Uterus (tissue), 4 donors: Measurements from ENCODE around the gene SPSB2. TPM values are rescaled to one million over a fixed set of nuclear protein-coding genes. Genes with fewer than 3 reads are reported as not detected.

Experiments used
- DNase-seq, 2 donors: peaks; one replicate each; pipeline ENCODE4 v3.0.0-alpha.2; 2019 to 2020
- H3K27ac ChIP-seq, 2 donors: fragments of 200-600 bp; sonication (generic); 1 replicate in 1 of 2; 2 replicates in 1 of 2; pipeline ENCODE4 v1.5.1; 2016 to 2018
- H3K27me3 ChIP-seq, 2 donors: fragments of 200-600 bp; sonication (generic); one replicate each; pipeline ENCODE4 v1.5.1; 2018 to 2019; ENCODE audit warnings: control low read depth in 1 of 2
- H3K36me3 ChIP-seq, 2 donors: fragments of 200-600 bp; sonication (generic); one replicate each; pipeline ENCODE4 v1.5.1; 2019; ENCODE audit warnings: control low read depth in 1 of 2
- H3K4me1 ChIP-seq, 2 donors: fragments of 200-600 bp; sonication (generic); one replicate each; pipeline ENCODE4 v1.5.1; 2018 to 2019; ENCODE audit warnings: control low read depth in 1 of 2
- H3K4me3 ChIP-seq, 2 donors: fragments of 200-600 bp; sonication (generic); 1 replicate in 1 of 2; 2 replicates in 1 of 2; pipeline ENCODE4 v1.5.1; 2018 to 2019; ENCODE audit warnings: mild to moderate bottlenecking in 1 of 2
- H3K9me3 ChIP-seq, 2 donors: fragments of 200-600 bp; sonication (generic); one replicate each; pipeline ENCODE4 v1.5.1; 2019; ENCODE audit warnings: control low read depth in 1 of 2
- POLR2A ChIP-seq, 2 donors: fragments of 450-650 bp; IDR thresholded peaks; one replicate each; pipeline ENCODE4 v1.6.1; 2016; ENCODE audit warnings: antibody characterized with exemption in 2 of 2, mild to moderate bottlenecking in 1 of 2, moderate library complexity in 1 of 2
- intact Hi-C: fragments of 100-400 bp; cut with DNase I; formaldehyde crosslinking; loops from one replicate; pipeline ENCODE4 v1.15.1; 2023; ENCODE audit warnings: low total_unique reads
- total RNA-seq, 4 donors: library from RNA; depleted of rRNA in 3 of 4; stranded (reverse); fragments of >200 nt in 3 of 4; gene quantifications; one replicate each; pipeline versions ENCODE4 v1.1.0 to v1.2.4, GENCODE V29; 2014 to 2023
- TF ChIP-seq, protein P1 (sequence below), 4 experiments: fragments of 200-600 bp in 2 of 4; fragments of 450-650 bp in 2 of 4; sonication (generic) in 2 of 4; IDR thresholded peaks; one replicate each; pipeline ENCODE4 v1.5.1; 2016 to 2019; ENCODE audit warnings: antibody characterized with exemption in 4 of 4, mild to moderate bottlenecking in 2 of 4, moderate library complexity in 1 of 4
- donor health status: DM: yes; HTN: yes; CAD: no.

SPSB2 gene
- total RNA-seq, 4 donors from 2014 or later = 2.8 to 11.3 (median 5.0) TPM

DNA sequence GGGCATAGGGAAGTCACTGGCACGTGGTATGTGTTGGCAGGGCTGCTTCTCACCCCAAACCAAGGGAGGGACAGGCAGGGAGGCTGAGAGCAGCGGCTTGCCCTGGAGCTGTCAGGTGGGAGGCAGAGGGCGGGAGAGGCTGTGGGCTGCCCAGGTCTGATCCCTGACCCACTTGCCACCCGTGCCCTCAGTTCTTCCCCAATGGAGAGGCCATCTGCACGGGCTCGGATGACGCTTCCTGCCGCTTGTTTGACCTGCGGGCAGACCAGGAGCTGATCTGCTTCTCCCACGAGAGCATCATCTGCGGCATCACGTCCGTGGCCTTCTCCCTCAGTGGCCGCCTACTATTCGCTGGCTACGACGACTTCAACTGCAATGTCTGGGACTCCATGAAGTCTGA is 27.7 kb downstream of the SPSB2 start:
- no peaks in the 10 kb centered on the region for H3K9me3 ChIP-seq
- H3K27ac ChIP-seq = no peak overlapping the region
- no peaks in the 10 kb centered on the region for H3K27me3 ChIP-seq
- no peak for DNase-seq
- no peaks in the 10 kb centered on the region for H3K36me3 ChIP-seq
- H3K4me1 ChIP-seq = no peaks in the 10 kb centered on the region
- TF ChIP-seq, protein P1, sequence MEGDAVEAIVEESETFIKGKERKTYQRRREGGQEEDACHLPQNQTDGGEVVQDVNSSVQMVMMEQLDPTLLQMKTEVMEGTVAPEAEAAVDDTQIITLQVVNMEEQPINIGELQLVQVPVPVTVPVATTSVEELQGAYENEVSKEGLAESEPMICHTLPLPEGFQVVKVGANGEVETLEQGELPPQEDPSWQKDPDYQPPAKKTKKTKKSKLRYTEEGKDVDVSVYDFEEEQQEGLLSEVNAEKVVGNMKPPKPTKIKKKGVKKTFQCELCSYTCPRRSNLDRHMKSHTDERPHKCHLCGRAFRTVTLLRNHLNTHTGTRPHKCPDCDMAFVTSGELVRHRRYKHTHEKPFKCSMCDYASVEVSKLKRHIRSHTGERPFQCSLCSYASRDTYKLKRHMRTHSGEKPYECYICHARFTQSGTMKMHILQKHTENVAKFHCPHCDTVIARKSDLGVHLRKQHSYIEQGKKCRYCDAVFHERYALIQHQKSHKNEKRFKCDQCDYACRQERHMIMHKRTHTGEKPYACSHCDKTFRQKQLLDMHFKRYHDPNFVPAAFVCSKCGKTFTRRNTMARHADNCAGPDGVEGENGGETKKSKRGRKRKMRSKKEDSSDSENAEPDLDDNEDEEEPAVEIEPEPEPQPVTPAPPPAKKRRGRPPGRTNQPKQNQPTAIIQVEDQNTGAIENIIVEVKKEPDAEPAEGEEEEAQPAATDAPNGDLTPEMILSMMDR (IDR thresholded peaks at IDR 0.05) = no peak
- TF ChIP-seq POLR2A (IDR thresholded peaks at IDR 0.05) = no peak
- intact Hi-C loops = no loop called here
- no peak overlapping the region for H3K4me3 ChIP-seq

DNA sequence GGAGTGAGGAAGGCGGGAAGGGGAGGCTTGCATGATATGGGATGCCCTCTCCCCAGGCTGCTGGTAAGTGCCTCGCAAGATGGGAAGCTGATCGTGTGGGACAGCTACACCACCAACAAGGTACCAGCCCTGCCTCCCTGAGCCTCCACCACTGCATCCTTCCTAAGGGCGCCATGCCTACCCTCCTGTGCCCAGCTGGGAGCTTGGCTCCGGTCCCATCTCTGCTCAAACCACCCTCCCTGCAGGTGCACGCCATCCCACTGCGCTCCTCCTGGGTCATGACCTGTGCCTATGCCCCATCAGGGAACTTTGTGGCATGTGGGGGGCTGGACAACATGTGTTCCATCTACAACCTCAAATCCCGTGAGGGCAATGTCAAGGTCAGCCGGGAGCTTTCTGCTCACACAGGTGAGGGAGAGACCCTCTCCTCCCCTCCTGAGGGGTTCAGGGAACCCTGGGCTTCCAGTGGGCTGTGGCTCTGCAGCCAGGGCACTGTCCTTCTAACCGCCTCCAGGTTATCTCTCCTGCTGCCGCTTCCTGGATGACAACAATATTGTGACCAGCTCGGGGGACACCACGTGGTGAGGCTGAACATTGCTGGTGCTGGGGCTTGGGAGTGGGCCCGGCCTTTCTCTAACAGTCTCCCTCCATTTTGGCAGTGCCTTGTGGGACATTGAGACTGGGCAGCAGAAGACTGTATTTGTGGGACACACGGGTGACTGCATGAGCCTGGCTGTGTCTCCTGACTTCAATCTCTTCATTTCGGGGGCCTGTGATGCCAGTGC is 29.8 kb downstream of the SPSB2 start:
- Histone ChIP-seq H3K27me3 (no peaks in the 10 kb centered on the region), H3K4me1 (no peaks in the 10 kb centered on the region), H3K4me3 (no peak overlapping the region), H3K36me3 (no peaks in the 10 kb centered on the region), H3K27ac (no peak overlapping the region), H3K9me3 (no peaks in the 10 kb centered on the region)
- intact Hi-C loops = no loop called here
- DNase-seq = no peak
- TF ChIP-seq, protein P1 (IDR thresholded peaks at IDR 0.05) = no peak
- TF ChIP-seq POLR2A (IDR thresholded peaks at IDR 0.05) = no peak

DNA sequence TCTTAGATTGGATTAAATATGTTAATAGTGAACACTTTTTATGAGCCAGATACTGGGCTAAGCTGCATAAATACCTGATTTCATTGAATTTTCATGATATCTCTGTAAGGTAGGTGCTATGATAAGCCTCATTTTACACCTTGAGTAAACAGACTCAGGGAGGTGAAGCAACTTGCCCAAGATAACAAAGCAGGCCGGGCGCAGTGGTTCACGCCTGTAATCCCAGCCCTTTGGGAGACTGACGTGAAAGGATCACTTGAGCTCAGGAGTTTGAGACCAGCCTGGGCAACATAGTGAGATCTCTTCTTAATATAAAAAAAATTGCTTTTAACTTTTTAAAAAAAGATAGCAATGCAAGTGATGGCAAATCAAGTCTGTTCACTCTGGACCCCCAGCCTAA is 31.0 kb downstream of the SPSB2 start:
- Histone ChIP-seq H3K9me3 (no peaks in the 10 kb centered on the region), H3K27me3 (no peaks in the 10 kb centered on the region), H3K4me1 (no peaks in the 10 kb centered on the region), H3K36me3 (no peaks in the 10 kb centered on the region), H3K27ac (no peak overlapping the region), H3K4me3 (no peak overlapping the region)
- no peak for DNase-seq
- no peak for TF ChIP-seq POLR2A (IDR thresholded peaks at IDR 0.05)
- TF ChIP-seq, protein P1 (IDR thresholded peaks at IDR 0.05) = no peak
- intact Hi-C loops = no loop called here

DNA sequence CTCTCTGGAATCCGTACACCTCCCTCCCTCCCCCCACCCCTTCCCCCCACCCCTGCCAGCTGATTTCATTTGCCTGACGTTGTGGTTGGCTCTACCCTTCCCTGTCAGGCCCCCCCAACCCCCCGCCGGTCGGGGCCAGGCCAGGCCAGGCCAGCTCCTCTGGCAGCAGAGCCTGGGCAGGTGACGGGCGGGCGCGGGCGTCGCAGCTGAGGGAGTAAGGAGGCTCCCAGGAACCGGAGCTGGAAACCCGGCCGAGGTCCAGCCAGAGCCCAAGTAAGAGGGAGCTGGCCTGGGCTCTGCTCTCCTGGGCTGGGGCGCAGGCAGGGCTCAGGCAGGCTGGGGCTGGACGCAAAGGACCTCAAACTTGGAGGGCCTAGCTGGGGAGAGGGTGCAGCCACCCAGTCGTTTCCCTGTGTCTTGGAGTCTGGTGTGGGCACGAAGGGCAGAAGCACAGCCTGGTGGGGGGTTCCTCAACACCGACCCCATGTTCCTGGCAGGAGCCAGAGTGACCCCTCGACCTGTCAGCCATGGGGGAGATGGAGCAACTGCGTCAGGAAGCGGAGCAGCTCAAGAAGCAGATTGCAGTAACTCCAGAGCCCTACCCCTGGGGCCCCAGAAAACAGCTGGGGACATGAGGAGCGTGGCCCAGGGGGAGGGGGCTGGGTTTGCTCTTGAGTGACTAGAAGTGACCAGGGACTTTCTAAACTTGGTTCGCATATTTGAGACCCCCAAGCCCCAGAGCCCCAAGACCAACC is 32.2 kb downstream of the SPSB2 start, which contains the start of gene GNB3:
TSS of gene GNB3 (plus strand) at position 165 of the 755 bp plus-strand sequence. CDS start at position 528, 363 bp downstream.
- Histone ChIP-seq H3K27ac (no peak within 1 kb of the TSS), H3K4me3 (no peak within 1 kb of the TSS), H3K4me1 (no peaks in the 10 kb centered on the region), H3K27me3 (no peaks in the 10 kb centered on the region), H3K9me3 (no peaks in the 10 kb centered on the region), H3K36me3 (no peaks in the 10 kb centered on the region)
- intact Hi-C loops = no loop called here
- DNase-seq = no peak
- TF ChIP-seq POLR2A (IDR thresholded peaks at IDR 0.05) = no peak

DNA sequence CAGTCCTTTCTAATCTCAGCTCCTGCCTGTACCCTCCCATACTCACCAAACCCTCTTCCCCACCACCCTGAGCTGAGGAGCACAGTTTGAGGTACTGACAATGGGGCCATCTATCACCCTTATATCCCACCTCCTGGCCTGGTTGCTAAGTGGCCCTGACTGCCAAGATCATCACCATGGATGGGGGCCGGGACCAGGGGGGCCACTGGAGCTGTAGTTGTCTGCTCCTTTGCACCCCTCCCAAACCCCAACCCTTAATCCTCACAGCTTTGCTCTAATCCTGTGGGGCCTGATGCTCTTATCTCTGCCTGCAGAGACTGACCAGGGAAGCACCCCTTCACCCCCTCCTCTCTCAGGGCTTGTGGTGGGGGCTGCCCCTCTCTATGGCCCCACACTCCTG is 32.8 kb downstream of the SPSB2 start:
- Histone ChIP-seq H3K4me1 (no peaks in the 10 kb centered on the region), H3K27me3 (no peaks in the 10 kb centered on the region), H3K9me3 (no peaks in the 10 kb centered on the region), H3K27ac (no peak overlapping the region), H3K4me3 (no peak overlapping the region), H3K36me3 (no peaks in the 10 kb centered on the region)
- no peak for TF ChIP-seq POLR2A (IDR thresholded peaks at IDR 0.05)
- TF ChIP-seq, protein P1 (IDR thresholded peaks at IDR 0.05) = no peak
- intact Hi-C loops = no loop called here
- no peak for DNase-seq
